Stimulated activated CD4-positive, alpha-beta T cell treated with anti-CD3 and anti-CD28 coated beads, Interleukin-15, amount 100 ng/mL, for 1 hour (primary cell): ENCODE data around the gene FXYD1.
A peak's percentile ranks its signal among the peaks of the same experiment; 100 is the strongest.
"Not testable (repeated sequence)": the region's sequence is repeated elsewhere in the genome, so short reads cannot be mapped to it uniquely, and the experiment has no call there.

Experiments
- DNase-seq, 2 donors: peaks; one replicate each; pipeline ENCODE4 v3.0.0-alpha.2; 2020; ENCODE audit warnings: low read depth in 1 of 2, low spot score in 1 of 2

The FXYD1 gene

GRCh38 chr19:35141837-35142605 is 3.4 kb downstream of the FXYD1 start:
- no peak for DNase-seq

- peak; percentile 56 to 63 for DNase-seq
Measured at GRCh38 chr19:35142606-35143230, 4.1 kb downstream of the FXYD1 start.

- DNase-seq: no peak
Measured at GRCh38 chr19:35143231-35143715, 4.6 kb downstream of the FXYD1 start, which contains the start of gene FXYD7. Gene FXYD7, plus strand, starts transcription at chr19:35143255. Its CDS starts 79 bp downstream, at chr19:35143334.

- DNase-seq: no peak
Measured at GRCh38 chr19:35143818-35144217, 5.2 kb downstream of the FXYD1 start.

- no peak for DNase-seq
Measured at GRCh38 chr19:35144259-35144599, 5.6 kb downstream of the FXYD1 start.

GRCh38 chr19:35144600-35145436 is 6.2 kb downstream of the FXYD1 start:
- no peak for DNase-seq

- DNase-seq: no peak
Measured at GRCh38 chr19:35146746-35147459, 8.3 kb downstream of the FXYD1 start.

- no peak for DNase-seq
Measured at GRCh38 chr19:35149463-35149862, 10.8 kb downstream of the FXYD1 start.

- no peak for DNase-seq
Measured at GRCh38 chr19:35150445-35150844, 11.8 kb downstream of the FXYD1 start.

- DNase-seq: no peak
Measured at GRCh38 chr19:35151273-35152065, 12.8 kb downstream of the FXYD1 start.

- DNase-seq: not testable (repeated sequence)
Measured at GRCh38 chr19:35153129-35153522, 14.5 kb downstream of the FXYD1 start.

- DNase-seq: peak; percentile 59 to 65
Measured at GRCh38 chr19:35153701-35154524, 15.3 kb downstream of the FXYD1 start.

GRCh38 chr19:35154525-35155406 is 16.1 kb downstream of the FXYD1 start, which contains the start of gene FXYD5:
Gene FXYD5, plus strand, starts transcription at chr19:35154735. Its CDS starts 816 bp downstream, at chr19:35155551.
- peak; percentile 56 to 67 for DNase-seq

GRCh38 chr19:35155441-35155840 is 16.8 kb downstream of the FXYD1 start:
- no peak for DNase-seq

- DNase-seq: no peak
Measured at GRCh38 chr19:35155981-35156672, 17.5 kb downstream of the FXYD1 start.

- DNase-seq: no peak
Measured at GRCh38 chr19:35156673-35157014, 18.0 kb downstream of the FXYD1 start.

GRCh38 chr19:35157431-35157830 is 18.8 kb downstream of the FXYD1 start:
- DNase-seq: no peak

- no peak for DNase-seq
Measured at GRCh38 chr19:35159606-35160005, 21.0 kb downstream of the FXYD1 start.
